Measurements from ENCODE around the gene CHCHD6. TPM values are rescaled to one million over a fixed set of nuclear protein-coding genes. Genes with fewer than 3 reads are reported as not detected.

CHCHD6 gene
- total RNA-seq, 4 donors from 2014 or later, result 15.6 to 25.8 (median 21.2) TPM

DNA sequence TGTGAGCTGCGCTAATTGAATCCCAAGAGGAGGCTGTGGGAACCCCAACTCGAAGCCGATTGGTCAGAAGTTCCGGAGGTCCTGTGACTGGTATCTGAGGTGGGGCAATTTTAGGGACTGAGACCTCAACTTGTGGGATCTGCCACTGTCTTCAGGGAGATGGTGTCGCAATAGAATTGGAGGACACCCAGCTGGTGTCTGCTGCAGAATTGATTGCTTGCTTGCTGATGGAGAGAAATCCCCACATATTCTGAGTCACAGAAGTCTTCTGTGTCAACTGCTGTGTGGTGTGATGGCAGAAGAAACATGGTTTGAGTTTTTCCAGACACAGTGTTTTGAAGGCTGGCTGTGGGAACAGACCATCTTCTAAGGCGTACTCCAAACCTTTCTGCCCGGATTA, 179.2 kb downstream of the CHCHD6 start:
- no peak for TF ChIP-seq POLR2A (IDR thresholded peaks at IDR 0.05)
- TF ChIP-seq, protein P1, sequence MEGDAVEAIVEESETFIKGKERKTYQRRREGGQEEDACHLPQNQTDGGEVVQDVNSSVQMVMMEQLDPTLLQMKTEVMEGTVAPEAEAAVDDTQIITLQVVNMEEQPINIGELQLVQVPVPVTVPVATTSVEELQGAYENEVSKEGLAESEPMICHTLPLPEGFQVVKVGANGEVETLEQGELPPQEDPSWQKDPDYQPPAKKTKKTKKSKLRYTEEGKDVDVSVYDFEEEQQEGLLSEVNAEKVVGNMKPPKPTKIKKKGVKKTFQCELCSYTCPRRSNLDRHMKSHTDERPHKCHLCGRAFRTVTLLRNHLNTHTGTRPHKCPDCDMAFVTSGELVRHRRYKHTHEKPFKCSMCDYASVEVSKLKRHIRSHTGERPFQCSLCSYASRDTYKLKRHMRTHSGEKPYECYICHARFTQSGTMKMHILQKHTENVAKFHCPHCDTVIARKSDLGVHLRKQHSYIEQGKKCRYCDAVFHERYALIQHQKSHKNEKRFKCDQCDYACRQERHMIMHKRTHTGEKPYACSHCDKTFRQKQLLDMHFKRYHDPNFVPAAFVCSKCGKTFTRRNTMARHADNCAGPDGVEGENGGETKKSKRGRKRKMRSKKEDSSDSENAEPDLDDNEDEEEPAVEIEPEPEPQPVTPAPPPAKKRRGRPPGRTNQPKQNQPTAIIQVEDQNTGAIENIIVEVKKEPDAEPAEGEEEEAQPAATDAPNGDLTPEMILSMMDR (IDR thresholded peaks at IDR 0.05), result no peak
- WGBS, 2 donors, result 70 to 75% methylated on average over 7 of the region's 7 CpGs
- DNase-seq (ENCODE audit: low spot score in 2 of 2), result peak in 1 of 2 donors; percentile 40
- H3K4me3 ChIP-seq (ENCODE audit: low read depth, poor library complexity, severe bottlenecking), result no peak overlapping the region
- intact Hi-C loops (cut with DNase I; ENCODE audit: low total_unique reads), result no loop called here

DNA sequence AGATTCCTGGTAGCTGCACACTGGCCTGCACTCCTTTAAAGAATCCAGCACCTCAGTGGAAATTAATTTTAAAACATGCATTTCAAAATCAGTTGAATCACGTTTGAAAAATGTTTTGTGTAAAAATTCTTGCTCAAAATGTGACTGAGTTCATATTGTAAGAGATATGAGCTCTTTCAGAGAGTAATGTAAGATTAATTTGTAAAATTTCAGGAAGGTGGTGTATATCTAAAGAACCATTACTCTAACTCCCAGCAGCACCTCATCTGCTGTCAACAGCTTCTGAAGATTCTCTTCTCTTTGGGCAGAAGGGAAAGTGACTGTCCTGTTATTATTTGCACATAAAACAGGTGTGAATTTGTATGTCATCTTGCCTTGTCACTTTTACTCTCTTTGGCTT, 181.4 kb downstream of the CHCHD6 start:
- no peak overlapping the region for H3K4me3 ChIP-seq (ENCODE audit: low read depth, poor library complexity, severe bottlenecking)
- TF ChIP-seq, protein P1 (IDR thresholded peaks at IDR 0.05), result no peak
- no peak for TF ChIP-seq POLR2A (IDR thresholded peaks at IDR 0.05)
- 67 to 70% methylated on average over 1 of the region's 1 CpG for WGBS, 2 donors
- intact Hi-C loops (cut with DNase I; ENCODE audit: low total_unique reads), result no loop called here
- DNase-seq (ENCODE audit: low spot score in 2 of 2), result no peak

DNA sequence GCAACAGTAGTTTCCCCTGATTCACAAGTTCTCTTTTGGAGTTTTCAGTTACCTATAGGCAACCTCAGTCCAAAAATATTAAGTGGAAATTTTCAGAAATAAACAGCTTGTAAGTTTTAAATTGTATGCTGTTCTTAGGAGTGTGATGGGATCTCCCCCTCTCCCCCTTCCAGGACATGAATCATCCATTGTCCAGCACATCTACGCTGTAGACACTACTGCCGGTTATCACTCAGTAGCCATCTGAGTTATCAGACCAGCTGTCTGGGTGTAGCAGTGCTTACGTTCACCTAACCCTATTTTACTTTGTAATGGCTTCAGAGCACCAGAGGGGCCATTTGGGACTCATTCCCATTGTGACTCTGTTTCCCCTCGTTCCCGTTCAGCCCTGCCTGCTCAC, 182.2 kb downstream of the CHCHD6 start:
- no peak for TF ChIP-seq POLR2A (IDR thresholded peaks at IDR 0.05)
- TF ChIP-seq, protein P1 (IDR thresholded peaks at IDR 0.05), result no peak
- intact Hi-C loops (cut with DNase I; ENCODE audit: low total_unique reads), result no loop called here
- DNase-seq (ENCODE audit: low spot score in 2 of 2), result no peak
- WGBS, 2 donors, result 84 to 87% methylated on average over 5 of the region's 5 CpGs
- no peak overlapping the region for H3K4me3 ChIP-seq (ENCODE audit: low read depth, poor library complexity, severe bottlenecking)

DNA sequence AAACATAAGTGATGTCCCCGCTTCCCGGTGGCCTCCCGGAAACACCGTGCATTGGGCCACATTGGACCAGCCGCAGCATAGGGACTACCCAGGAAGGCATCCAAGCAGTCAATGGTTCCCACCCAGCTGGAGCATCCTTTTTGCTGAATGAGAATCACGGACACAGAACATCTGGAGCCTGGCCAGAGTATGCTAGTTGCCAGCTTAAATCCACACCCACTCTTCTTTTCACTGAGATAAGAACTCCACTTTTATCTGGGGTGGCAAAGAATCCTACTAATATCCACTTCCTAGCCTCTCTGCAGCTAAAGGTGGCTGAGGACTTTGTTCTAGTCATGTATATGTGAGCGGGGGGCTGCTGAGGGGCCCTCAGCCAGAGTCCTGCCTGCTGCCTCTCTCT, 183.6 kb downstream of the CHCHD6 start:
- intact Hi-C loops (cut with DNase I; ENCODE audit: low total_unique reads), result no loop called here
- DNase-seq (ENCODE audit: low spot score in 2 of 2), result no peak
- WGBS, 2 donors, result 79 to 82% methylated on average over 7 of the region's 7 CpGs
- TF ChIP-seq POLR2A (IDR thresholded peaks at IDR 0.05), result no peak
- TF ChIP-seq, protein P1 (IDR thresholded peaks at IDR 0.05), result no peak
- no peak overlapping the region for H3K4me3 ChIP-seq (ENCODE audit: low read depth, poor library complexity, severe bottlenecking)

DNA sequence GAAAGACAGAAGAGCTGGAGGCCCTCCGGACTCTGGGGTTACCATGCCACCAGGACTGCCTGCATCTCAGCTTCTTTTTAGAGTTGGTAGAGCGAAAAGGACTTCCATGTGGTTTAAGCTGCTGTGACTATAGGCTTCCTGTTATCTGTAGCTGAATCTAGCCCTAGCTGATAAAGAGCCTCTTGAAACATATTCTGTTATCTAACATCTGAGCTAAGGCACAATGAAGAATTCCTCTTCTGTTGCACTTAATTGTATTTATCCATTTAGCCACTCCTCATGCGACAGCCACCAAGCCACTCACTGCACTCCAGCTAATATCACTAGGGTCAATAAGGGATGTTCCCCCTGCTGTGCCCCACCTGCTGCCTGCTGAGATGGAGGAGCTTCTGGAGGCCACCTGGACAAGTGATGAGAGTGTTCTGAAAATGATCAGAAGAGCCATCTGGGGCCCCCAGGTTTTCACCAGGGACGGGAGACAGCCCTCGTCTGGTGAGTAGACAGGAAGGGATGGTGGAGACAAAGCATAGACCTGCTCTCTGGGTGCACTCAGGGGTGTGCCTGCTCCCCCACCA, 184.2 kb downstream of the CHCHD6 start:
- 93 to 98% methylated on average over 5 of the region's 5 CpGs for WGBS, 2 donors
- DNase-seq (ENCODE audit: low spot score in 2 of 2), result no peak
- intact Hi-C loops (cut with DNase I; ENCODE audit: low total_unique reads), result no loop called here
- no peak overlapping the region for H3K4me3 ChIP-seq (ENCODE audit: low read depth, poor library complexity, severe bottlenecking)
- TF ChIP-seq, protein P1 (IDR thresholded peaks at IDR 0.05), result no peak
- TF ChIP-seq POLR2A (IDR thresholded peaks at IDR 0.05), result no peak
